ENCODE data around the gene CIC. TPM values are rescaled to one million over a fixed set of nuclear protein-coding genes. Genes with fewer than 3 reads are reported as not detected.

Gene CIC
- total and polyA plus RNA-seq, 9 of the 15 experiments (the other 6 are each of a cell fraction or from before 2014, with no cell fraction given) = 0.07 to 44.7 (median 8.6) TPM

DNA sequence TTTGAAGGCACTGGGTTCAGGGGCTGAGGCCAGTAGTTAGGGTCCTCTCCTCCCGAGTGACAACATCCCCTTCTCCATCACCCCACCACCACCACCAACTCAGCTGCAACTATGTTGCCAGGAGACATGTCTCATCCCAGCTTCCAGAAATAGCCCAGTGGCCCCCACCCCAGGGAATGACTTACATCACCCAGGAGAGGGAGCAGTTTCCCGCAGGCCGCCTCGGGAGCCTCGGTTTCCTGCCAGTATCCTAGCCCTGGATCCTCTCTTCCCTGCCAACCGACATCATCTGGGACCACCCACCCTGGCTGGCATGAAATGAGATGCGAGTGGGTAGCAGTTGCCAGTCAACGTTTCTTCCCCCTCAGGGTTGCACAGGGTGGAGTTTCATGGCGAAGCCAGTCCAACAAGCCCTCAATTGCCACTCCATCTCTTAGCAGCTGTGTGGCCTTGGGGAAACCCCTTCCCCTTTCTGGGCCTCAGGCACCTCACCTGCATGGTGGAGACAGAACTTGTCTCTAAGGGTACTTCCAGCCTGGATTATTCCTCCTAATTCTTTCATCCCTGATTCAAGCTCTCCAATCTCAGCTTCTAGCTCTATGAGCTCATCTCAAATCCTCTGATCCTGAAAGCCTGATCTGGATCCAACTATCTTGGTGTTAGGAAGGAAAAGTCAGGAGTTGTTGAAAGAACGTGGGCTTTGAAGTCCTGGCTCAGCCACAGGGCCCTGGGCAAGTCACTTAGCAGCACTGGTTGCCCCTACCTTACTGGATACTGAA is 22.7 kb upstream of the CIC start (continued):
- TF ChIP-seq, protein P1, sequence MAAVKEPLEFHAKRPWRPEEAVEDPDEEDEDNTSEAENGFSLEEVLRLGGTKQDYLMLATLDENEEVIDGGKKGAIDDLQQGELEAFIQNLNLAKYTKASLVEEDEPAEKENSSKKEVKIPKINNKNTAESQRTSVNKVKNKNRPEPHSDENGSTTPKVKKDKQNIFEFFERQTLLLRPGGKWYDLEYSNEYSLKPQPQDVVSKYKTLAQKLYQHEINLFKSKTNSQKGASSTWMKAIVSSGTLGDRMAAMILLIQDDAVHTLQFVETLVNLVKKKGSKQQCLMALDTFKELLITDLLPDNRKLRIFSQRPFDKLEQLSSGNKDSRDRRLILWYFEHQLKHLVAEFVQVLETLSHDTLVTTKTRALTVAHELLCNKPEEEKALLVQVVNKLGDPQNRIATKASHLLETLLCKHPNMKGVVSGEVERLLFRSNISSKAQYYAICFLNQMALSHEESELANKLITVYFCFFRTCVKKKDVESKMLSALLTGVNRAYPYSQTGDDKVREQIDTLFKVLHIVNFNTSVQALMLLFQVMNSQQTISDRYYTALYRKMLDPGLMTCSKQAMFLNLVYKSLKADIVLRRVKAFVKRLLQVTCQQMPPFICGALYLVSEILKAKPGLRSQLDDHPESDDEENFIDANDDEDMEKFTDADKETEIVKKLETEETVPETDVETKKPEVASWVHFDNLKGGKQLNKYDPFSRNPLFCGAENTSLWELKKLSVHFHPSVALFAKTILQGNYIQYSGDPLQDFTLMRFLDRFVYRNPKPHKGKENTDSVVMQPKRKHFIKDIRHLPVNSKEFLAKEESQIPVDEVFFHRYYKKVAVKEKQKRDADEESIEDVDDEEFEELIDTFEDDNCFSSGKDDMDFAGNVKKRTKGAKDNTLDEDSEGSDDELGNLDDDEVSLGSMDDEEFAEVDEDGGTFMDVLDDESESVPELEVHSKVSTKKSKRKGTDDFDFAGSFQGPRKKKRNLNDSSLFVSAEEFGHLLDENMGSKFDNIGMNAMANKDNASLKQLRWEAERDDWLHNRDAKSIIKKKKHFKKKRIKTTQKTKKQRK (IDR thresholded peaks at IDR 0.05; ENCODE audit: borderline replicate concordance, low read depth, low read length) = no peak
- TF ChIP-seq, protein P2, sequence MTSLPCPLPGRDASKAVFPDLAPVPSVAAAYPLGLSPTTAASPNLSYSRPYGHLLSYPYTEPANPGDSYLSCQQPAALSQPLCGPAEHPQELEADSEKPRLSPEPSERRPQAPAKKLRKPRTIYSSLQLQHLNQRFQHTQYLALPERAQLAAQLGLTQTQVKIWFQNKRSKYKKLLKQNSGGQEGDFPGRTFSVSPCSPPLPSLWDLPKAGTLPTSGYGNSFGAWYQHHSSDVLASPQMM (CRISPR knock-in tag; IDR thresholded peaks at IDR 0.05) = no peak
- TF ChIP-seq POLR2A (conservative IDR thresholded peaks at IDR 0.05) = 0 out of 2 replicates have a peak, but pooled peaks have one; percentile 18
- no peak for TF ChIP-seq CREM (IDR thresholded peaks at IDR 0.05; ENCODE audit: low read depth)
- TF ChIP-seq ZNF41 (CRISPR knock-in tag; conservative IDR thresholded peaks at IDR 0.05) = no peak
- TF ChIP-seq DPF2 (IDR thresholded peaks at IDR 0.05) = no peak
- no peak for TF ChIP-seq BHLHE40 (IDR thresholded peaks at IDR 0.05; ENCODE audit: low read length)
- TF ChIP-seq NRF1 (conservative IDR thresholded peaks at IDR 0.05 in 1 of 2, IDR thresholded peaks at IDR 0.05 in 1 of 2) = peak; percentile 38 to 60; a peak in 3 of 4 replicates
- TF ChIP-seq RHOXF2B (CRISPR knock-in tag; conservative IDR thresholded peaks at IDR 0.05) = no peak
- TF ChIP-seq, protein P3, sequence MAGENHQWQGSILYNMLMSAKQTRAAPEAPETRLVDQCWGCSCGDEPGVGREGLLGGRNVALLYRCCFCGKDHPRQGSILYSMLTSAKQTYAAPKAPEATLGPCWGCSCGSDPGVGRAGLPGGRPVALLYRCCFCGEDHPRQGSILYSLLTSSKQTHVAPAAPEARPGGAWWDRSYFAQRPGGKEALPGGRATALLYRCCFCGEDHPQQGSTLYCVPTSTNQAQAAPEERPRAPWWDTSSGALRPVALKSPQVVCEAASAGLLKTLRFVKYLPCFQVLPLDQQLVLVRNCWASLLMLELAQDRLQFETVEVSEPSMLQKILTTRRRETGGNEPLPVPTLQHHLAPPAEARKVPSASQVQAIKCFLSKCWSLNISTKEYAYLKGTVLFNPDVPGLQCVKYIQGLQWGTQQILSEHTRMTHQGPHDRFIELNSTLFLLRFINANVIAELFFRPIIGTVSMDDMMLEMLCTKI (IDR thresholded peaks at IDR 0.05; ENCODE audit: partially characterized antibody) = no peak
- TF ChIP-seq, protein P4, sequence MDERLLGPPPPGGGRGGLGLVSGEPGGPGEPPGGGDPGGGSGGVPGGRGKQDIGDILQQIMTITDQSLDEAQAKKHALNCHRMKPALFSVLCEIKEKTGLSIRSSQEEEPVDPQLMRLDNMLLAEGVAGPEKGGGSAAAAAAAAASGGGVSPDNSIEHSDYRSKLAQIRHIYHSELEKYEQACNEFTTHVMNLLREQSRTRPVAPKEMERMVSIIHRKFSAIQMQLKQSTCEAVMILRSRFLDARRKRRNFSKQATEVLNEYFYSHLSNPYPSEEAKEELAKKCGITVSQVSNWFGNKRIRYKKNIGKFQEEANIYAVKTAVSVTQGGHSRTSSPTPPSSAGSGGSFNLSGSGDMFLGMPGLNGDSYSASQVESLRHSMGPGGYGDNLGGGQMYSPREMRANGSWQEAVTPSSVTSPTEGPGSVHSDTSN (CRISPR knock-in tag; IDR thresholded peaks at IDR 0.05; ENCODE audit: low read depth) = no peak
- TF ChIP-seq, protein P4 (tag; conservative IDR thresholded peaks at IDR 0.05; ENCODE audit: low read depth) = no peak
- no peak for TF ChIP-seq CEBPB (tag; IDR thresholded peaks at IDR 0.05)
- TF ChIP-seq, protein P5, sequence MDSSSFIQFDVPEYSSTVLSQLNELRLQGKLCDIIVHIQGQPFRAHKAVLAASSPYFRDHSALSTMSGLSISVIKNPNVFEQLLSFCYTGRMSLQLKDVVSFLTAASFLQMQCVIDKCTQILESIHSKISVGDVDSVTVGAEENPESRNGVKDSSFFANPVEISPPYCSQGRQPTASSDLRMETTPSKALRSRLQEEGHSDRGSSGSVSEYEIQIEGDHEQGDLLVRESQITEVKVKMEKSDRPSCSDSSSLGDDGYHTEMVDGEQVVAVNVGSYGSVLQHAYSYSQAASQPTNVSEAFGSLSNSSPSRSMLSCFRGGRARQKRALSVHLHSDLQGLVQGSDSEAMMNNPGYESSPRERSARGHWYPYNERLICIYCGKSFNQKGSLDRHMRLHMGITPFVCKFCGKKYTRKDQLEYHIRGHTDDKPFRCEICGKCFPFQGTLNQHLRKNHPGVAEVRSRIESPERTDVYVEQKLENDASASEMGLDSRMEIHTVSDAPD (CRISPR knock-in tag; IDR thresholded peaks at IDR 0.05) = no peak
- TF ChIP-seq RNF2 (IDR thresholded peaks at IDR 0.05) = no peak
- TF ChIP-seq ZFP36 (IDR thresholded peaks at IDR 0.05; ENCODE audit: low read depth, low read length, partially characterized antibody) = peak; percentile 55
- TF ChIP-seq CBX1 (IDR thresholded peaks at IDR 0.05; ENCODE audit: low read depth) = no peak
- no peak for TF ChIP-seq ZBED1 (IDR thresholded peaks at IDR 0.05)
- TF ChIP-seq HDGF (IDR thresholded peaks at IDR 0.05) = 0 out of 2 replicates have a peak, but pooled peaks have one; percentile 31
- peak; percentile 33; the same call in 1 of the 2 replicates for TF ChIP-seq JUND (IDR thresholded peaks at IDR 0.05; ENCODE audit: borderline replicate concordance, low read depth, low read length)
- TF ChIP-seq JUND (tag; IDR thresholded peaks at IDR 0.05; ENCODE audit: borderline replicate concordance, low read depth, low read length) = no peak
